HG03159 (cell line): ENCODE results near the gene HAO2.
"Not testable (repeated sequence)": the region's sequence is repeated elsewhere in the genome, so short reads cannot be mapped to it uniquely, and the experiment has no call there.

Experiments
- ATAC-seq: cut with Tn5 transposase; IDR thresholded peaks from one replicate; pipeline ENCODE4 v1.9.1; 2021; ENCODE audit warnings: mild to moderate bottlenecking, moderate library complexity; ENCODE audit not compliant: unreplicated experiment

HAO2 gene

GRCh38 chr1:119377594-119377993 is 9.0 kb downstream of the HAO2 start:
- not testable (repeated sequence) for ATAC-seq

DNA sequence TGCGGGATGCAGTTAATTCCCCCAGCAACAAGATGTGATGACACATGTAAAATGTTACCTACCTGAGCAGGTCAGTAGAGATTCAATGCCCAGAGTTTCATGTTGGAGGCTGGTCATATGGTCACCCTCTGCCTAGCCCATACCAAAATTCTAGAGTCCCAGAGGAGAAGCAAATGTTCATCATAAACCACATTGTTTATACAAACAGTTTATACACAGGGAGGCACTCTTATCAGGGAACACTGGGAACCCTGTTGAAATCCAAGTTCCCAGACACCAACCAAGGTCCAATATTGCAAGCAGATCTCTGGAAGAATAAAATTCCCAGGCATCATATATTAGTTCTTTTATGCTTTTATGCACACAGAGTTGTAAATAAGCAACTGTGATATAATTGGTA is 10.5 kb downstream of the HAO2 start:
- no peak for ATAC-seq

DNA sequence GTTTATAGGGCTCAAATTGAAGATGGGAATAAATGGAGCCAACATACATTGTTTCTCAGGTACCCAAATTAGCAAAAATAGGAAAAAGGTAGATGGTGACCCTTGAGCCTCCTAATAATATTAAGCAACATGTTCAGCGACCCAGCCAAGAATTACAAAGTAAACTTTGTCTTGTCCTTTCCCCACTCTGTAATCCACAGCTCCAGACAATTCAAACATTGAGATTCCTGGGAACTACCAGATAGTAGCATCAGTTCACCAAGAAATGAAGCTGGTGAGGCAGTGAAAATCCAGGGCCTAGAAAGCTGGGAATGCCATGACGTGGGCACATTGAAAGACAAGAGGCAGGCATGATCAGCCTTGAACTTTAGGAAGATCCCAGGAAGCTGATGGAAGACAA is 11.7 kb downstream of the HAO2 start:
- ATAC-seq: no peak

- no peak for ATAC-seq
Observed at GRCh38 chr1:119380983-119381662, 12.5 kb downstream of the HAO2 start.

GRCh38 chr1:119384591-119384990 is 16.0 kb downstream of the HAO2 start:
- no peak for ATAC-seq

DNA sequence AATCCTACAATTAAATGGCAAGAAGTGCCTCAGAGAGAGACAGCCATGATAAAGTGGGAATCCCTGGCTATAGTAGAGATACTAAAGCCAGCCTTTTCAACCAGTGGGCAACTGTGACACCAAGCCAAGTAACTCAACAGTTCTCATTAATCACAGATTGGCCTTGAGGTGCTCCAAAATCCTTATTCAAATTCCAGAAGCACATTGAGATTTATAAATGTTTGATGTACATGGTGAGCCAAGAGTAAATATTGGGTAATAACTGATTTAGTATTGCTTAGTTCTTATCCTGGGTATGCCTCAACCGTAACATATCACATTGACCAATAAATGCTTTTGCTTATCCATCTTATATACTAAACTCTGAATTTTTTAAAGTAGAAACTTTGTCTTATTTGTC is 17.1 kb downstream of the HAO2 start:
- no peak for ATAC-seq

DNA sequence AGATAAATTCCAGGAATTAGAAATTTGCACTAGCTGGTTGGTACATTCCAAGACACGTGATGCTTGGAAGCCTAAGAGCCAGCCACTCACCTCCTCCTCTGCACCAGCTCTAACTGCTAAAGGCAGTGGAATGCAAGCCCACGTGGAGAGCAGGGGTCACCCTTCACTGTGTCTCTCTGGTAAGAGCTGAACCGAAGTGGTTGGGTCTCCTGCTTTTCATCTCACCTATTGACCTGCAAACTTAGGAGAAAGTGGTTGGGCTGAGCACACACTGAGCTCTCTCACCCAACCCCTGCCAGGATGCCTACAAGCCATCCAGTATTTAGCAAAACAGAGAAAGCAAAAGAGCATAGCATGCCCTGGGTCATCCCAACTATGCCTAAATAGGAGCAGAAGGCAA is 19.3 kb downstream of the HAO2 start:
- ATAC-seq: no peak

DNA sequence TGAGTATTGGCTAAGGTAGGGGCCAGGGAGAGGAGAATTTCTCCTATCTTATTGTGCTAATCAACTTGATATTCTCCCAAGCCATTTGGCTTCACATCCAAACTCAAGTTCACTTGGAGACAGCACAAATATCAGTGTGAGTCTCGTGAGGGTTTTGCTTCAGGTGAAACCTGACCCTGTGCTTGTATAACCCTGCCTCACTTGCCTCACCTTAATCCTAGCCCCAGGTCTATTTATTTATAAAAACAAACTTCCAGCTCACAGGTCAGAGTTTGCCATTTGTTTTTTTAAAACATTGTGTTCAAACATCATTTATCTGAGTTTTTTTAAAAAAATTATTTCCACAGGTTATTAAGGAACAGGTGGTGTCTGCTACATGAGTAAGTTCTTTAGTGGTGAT is 19.9 kb downstream of the HAO2 start:
- no peak for ATAC-seq

DNA sequence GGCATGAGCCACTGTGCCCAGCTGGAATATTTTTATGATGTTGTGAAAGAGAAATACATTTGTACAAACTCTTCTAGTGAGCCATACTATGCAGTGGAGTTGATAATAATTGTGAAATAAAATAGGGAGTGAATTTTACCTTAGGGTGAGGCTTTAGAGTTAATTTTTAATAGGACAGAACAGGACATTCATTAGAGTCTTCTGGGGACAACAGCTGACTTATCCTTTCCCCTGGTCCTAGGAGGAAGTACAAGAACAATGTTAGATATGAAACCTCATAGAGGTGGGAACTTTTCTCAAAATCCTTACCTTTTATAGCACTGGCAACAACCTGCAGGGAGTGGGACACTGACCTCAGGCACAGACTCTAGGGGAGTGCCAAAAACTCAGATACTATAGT is 21.9 kb downstream of the HAO2 start:
- ATAC-seq: no peak

GRCh38 chr1:119391749-119392148 is 23.2 kb downstream of the HAO2 start:
- no peak for ATAC-seq

- ATAC-seq: no peak
Observed at GRCh38 chr1:119394085-119394484, 25.5 kb downstream of the HAO2 start.

- ATAC-seq: no peak
Observed at GRCh38 chr1:119396982-119397381, 28.4 kb downstream of the HAO2 start.

DNA sequence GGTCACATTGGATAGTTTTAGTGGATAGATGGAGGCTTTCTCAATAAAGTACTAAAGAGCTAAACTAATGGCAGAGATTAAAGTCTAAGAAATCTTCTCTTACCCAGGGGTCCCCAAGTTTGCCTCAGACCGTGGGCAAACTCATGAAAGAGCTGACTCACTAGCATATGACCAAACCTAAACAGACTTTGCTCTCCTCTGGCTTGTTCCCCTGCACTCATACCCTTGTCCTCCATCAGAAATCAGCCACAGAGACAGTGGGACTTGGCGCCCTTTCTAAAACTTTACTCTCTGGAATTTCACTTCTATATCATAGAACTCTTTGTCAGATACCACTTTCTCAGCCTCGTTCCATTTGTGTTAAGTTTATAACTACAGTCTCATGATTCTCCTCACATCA is 29.4 kb downstream of the HAO2 start:
- no peak for ATAC-seq

DNA sequence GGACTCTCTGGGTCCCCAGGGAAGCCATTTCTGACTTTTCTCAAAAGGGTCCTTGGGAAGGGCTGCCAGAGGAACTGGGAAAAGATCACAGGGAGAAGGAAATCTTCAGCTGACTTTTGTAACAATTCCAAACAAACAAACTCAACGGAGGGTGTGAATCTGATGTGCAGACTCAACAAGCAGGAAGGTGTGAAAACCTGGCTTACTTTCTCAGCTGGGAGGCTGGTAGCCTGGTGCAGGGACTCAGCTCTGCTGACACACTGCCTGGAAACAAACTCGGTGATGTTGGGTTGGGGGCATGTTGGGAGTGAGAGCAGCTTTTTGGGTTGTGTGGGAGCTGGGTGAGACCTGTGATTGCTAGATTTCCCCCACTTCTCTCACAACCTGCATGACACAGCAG is 36.2 kb downstream of the HAO2 start:
- no peak for ATAC-seq

DNA sequence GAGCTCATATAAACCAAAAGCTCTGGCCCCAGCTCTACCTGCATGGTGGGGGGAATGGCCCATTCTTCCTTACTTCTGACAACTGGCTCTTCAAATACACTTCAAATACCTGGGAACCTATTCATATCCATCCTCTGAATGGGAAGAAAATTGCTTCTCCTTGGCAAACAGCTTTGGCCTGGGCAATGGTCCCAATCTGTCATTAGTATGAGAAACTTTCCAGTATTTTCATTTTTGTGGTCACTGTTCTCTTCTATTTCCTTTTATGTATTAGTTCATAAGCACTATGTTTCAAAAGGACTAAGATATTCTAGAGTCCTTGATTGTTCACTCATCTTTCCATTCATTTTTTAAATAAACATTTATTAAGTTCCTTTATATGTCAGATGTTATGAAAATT is 41.1 kb downstream of the HAO2 start:
- ATAC-seq: no peak

DNA sequence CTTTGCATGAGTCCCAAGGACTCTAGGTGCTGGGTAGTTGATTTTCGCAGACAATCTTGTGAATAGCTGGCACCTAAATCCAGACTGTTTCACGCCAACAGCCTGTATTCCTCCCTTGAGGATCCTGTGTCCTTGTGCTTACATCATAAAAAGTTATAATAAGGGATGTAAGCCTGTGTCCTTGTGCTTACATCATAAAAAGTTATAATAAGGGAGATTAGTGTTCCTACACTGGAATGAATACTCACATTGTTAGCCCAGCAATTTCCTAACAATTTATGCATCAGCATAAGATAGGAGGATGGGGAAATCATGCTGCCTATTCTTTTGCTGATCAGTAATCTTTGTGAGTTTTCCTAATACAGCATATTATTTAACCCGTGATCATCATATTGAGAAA is 42.4 kb downstream of the HAO2 start:
- no peak for ATAC-seq

DNA sequence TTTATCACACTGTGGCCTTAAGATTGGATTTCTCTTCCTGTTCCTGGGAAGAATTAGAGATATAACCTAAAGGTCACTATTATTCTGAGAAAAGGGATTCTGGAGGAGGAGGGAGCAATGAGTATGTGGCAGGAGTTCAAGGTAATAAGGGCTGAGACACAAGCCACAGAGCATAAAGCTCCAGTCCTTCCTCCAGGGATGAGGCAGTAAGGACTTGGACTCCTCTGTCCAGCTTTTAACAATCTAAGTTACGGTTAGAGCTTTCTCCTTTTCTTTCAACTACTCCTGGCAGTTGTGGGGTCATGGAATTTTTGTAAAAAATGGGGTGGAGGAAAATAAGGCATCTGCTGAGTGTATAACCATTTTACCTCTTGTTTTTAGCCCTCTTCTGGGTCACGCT is 46.4 kb downstream of the HAO2 start, which contains the start of gene HSD3B2:
Gene HSD3B2 (plus strand): TSS at position 201 of the 400 bp plus-strand sequence. CDS start 270 bp downstream, outside the sequence.
- no peak for ATAC-seq

GRCh38 chr1:119416006-119416640 is 47.5 kb downstream of the HAO2 start:
- no peak for ATAC-seq

DNA sequence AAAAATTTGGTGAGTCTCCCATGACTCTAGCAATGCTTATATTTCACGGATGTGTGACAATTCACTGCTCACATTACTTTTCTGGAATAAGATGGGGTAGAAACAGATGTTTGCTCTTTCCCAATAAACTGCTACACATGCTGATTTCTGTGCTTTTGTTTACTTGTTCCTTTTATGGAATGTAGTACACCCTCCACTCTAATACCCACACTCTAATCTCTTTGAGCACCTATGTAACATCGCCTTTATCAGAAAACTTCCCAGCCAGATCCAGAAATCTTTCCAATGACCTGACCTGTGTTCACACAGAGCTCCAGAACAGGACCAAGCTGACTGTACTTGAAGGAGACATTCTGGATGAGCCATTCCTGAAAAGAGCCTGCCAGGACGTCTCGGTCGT is 50.5 kb downstream of the HAO2 start:
- no peak for ATAC-seq

DNA sequence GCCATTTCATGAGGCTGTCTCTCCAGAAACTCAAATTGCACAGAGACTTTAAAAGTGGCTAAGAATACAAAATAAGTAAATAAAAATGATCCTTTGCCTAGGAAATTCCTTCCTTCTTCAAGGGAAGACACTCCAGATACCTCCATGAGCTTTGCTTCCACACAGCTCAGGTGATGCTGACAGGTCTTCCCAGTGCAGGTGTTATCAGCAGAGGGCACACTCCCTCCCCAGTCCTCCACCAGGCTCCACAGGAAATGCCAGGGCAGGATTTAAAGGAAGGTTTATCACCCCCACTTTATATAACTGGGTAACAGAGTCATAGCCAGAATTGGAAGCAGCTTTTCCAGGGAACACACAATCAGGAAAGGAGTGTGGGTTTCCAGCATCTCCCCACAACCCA is 52.1 kb downstream of the HAO2 start:
- ATAC-seq: no peak

DNA sequence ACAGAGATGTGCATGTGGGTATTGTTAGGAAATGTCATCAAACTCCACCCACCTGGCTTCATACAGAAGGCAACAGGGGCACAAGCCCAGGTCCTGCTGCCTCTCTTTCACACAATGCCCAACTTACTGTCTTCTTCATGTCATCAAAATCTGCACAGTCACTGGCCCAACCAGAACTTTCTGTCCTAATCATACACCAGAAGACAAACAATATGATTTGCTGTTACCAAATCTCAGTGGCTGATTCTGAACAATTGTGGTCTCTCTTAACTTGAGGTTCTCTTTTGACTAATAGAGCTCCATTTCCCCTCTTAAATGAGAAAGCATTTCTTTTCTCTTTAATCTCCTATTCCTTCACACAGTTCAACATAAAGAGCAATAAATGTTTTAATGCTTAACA is 54.0 kb downstream of the HAO2 start:
- no peak for ATAC-seq

DNA sequence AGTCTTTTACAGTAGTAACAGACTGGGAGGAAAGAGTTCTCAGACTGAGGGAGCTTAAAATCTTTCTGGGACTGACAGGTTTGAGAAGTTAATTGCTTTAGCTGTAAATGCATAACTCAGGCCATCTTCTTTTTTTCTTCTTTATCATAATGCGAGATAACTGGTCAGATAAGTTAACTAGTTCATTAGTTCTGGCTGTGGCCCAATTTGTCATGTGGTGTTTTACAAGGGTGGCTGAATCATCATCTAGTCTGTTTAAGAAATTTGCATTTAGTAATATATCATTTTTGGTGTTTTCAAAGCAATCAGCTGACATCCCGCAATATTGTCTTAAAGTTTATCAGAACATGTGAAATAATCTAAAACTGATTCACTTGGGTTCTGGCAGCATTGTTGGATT is 60.4 kb downstream of the HAO2 start:
- no peak for ATAC-seq

DNA sequence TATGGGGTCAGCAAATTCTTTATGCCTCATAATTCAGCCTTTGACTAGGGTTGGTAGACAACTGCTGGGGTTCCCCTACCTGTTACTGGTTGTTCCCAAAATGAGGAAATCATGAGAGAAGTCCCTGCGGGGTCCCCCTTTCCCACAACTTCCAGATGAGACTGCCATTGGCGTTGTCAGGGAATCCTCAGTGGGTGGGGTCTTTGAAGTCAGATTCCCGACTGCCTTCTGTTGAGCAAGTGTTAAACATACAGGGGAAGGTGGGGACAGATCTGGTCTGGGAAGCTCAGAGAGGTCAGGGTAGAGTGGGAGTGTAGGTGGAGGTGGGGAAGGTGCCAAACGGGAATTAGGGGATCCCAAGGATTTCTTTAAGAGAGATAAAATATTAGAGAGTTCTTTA is 61.1 kb downstream of the HAO2 start:
- ATAC-seq: no peak
